ENCODE data around the gene CAPZA2.

The CAPZA2 gene

GRCh38 chr7:116828281-116828680 lies 34.1 kb upstream of the CAPZA2 start:
- no peak for TF ChIP-seq CTCF (IDR thresholded peaks at IDR 0.05; ENCODE audit: low read depth, low read length)
- Histone ChIP-seq H3K4me3 (ENCODE audit: low read depth, low read length) (no peak overlapping the region), H3K9me3 (ENCODE audit: severe bottlenecking) (no peaks in the 10 kb centered on the region), H3K27ac (no peak overlapping the region), H3K27me3 (ENCODE audit: insufficient read depth, low read depth, severe bottlenecking) (no peaks in the 10 kb centered on the region), H3K36me3 (no peaks in the 10 kb centered on the region)
- DNase-seq = no peak

- no peaks in the 10 kb centered on the region for H3K36me3 ChIP-seq
- H3K27ac ChIP-seq = no peak overlapping the region
- H3K9me3 ChIP-seq (ENCODE audit: severe bottlenecking) = no peaks in the 10 kb centered on the region
- no peaks in the 10 kb centered on the region for H3K27me3 ChIP-seq (ENCODE audit: insufficient read depth, low read depth, severe bottlenecking)
- no peak for DNase-seq
- no peak overlapping the region for H3K4me3 ChIP-seq (ENCODE audit: low read depth, low read length)
- no peak for TF ChIP-seq CTCF (IDR thresholded peaks at IDR 0.05; ENCODE audit: low read depth, low read length)
Observed at GRCh38 chr7:116829041-116829440, 33.3 kb upstream of the CAPZA2 start.

GRCh38 chr7:116829493-116829892 lies 32.9 kb upstream of the CAPZA2 start:
- Histone ChIP-seq H3K9me3 (ENCODE audit: severe bottlenecking) (no peaks in the 10 kb centered on the region), H3K27ac (no peak overlapping the region), H3K27me3 (ENCODE audit: insufficient read depth, low read depth, severe bottlenecking) (no peaks in the 10 kb centered on the region), H3K4me3 (ENCODE audit: low read depth, low read length) (no peak overlapping the region), H3K36me3 (no peaks in the 10 kb centered on the region)
- no peak for TF ChIP-seq CTCF (IDR thresholded peaks at IDR 0.05; ENCODE audit: low read depth, low read length)
- DNase-seq = no peak

GRCh38 chr7:116832692-116833091 lies 29.7 kb upstream of the CAPZA2 start:
- no peak overlapping the region for H3K27ac ChIP-seq
- H3K36me3 ChIP-seq = no peaks in the 10 kb centered on the region
- peaks cover 3% of the 10 kb centered on the region for H3K27me3 ChIP-seq (ENCODE audit: insufficient read depth, low read depth, severe bottlenecking)
- no peak for DNase-seq
- H3K4me3 ChIP-seq (ENCODE audit: low read depth, low read length) = no peak overlapping the region
- no peaks in the 10 kb centered on the region for H3K9me3 ChIP-seq (ENCODE audit: severe bottlenecking)
- TF ChIP-seq CTCF (IDR thresholded peaks at IDR 0.05; ENCODE audit: low read depth, low read length) = no peak

GRCh38 chr7:116834815-116835504 lies 27.4 kb upstream of the CAPZA2 start:
- no peaks in the 10 kb centered on the region for H3K36me3 ChIP-seq
- peaks cover 6% of the 10 kb centered on the region for H3K27me3 ChIP-seq (ENCODE audit: insufficient read depth, low read depth, severe bottlenecking)
- H3K4me3 ChIP-seq (ENCODE audit: low read depth, low read length) = no peak overlapping the region
- H3K27ac ChIP-seq = no peak overlapping the region
- no peak for TF ChIP-seq CTCF (IDR thresholded peaks at IDR 0.05; ENCODE audit: low read depth, low read length)
- H3K9me3 ChIP-seq (ENCODE audit: severe bottlenecking) = no peaks in the 10 kb centered on the region
- DNase-seq = no peak

- no peak overlapping the region for H3K4me3 ChIP-seq (ENCODE audit: low read depth, low read length)
- H3K9me3 ChIP-seq (ENCODE audit: severe bottlenecking) = no peaks in the 10 kb centered on the region
- H3K36me3 ChIP-seq = no peaks in the 10 kb centered on the region
- H3K27me3 ChIP-seq (ENCODE audit: insufficient read depth, low read depth, severe bottlenecking) = peaks cover 6% of the 10 kb centered on the region
- no peak overlapping the region for H3K27ac ChIP-seq
- DNase-seq = no peak
- no peak for TF ChIP-seq CTCF (IDR thresholded peaks at IDR 0.05; ENCODE audit: low read depth, low read length)
Observed at GRCh38 chr7:116836048-116836447, 26.3 kb upstream of the CAPZA2 start.
